Gastroesophageal sphincter (tissue), 3 donors: ENCODE results near the gene RBBP8NL.

Source experiments
- EP300 ChIP-seq: sonication (generic); formaldehyde crosslinking; IDR thresholded peaks from one replicate; pipeline ENCODE4 v1.6.1; 2017; ENCODE audit warnings: antibody characterized with exemption, mild to moderate bottlenecking
- POLR2AphosphoS5 ChIP-seq: sonication (generic); formaldehyde crosslinking; IDR thresholded peaks from one replicate; pipeline ENCODE4 v1.6.1; 2017; ENCODE audit warnings: antibody characterized with exemption
- TF ChIP-seq, protein P1 (sequence below), 4 experiments: fragments of 200-600 bp in 2 of 4; fragments of 450-650 bp in 2 of 4; sonication (generic) in 1 of 4; IDR thresholded peaks; one replicate each; pipeline ENCODE4 v1.5.1; 2017 to 2019; ENCODE audit warnings: antibody characterized with exemption in 4 of 4, mild to moderate bottlenecking in 2 of 4, moderate library complexity in 2 of 4

GRCh38 chr20:62411479-62412193 is 15.7 kb downstream of the RBBP8NL start:
- TF ChIP-seq, protein P1, sequence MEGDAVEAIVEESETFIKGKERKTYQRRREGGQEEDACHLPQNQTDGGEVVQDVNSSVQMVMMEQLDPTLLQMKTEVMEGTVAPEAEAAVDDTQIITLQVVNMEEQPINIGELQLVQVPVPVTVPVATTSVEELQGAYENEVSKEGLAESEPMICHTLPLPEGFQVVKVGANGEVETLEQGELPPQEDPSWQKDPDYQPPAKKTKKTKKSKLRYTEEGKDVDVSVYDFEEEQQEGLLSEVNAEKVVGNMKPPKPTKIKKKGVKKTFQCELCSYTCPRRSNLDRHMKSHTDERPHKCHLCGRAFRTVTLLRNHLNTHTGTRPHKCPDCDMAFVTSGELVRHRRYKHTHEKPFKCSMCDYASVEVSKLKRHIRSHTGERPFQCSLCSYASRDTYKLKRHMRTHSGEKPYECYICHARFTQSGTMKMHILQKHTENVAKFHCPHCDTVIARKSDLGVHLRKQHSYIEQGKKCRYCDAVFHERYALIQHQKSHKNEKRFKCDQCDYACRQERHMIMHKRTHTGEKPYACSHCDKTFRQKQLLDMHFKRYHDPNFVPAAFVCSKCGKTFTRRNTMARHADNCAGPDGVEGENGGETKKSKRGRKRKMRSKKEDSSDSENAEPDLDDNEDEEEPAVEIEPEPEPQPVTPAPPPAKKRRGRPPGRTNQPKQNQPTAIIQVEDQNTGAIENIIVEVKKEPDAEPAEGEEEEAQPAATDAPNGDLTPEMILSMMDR (IDR thresholded peaks at IDR 0.05): no peak
- no peak for TF ChIP-seq POLR2AphosphoS5
- TF ChIP-seq EP300: no peak
